HG02840 (cell line): Measurements from ENCODE around the gene HTR1D.
"Not testable (repeated sequence)": the region's sequence is repeated elsewhere in the genome, so short reads cannot be mapped to it uniquely, and the experiment has no call there.

Source experiments
- ATAC-seq: cut with Tn5 transposase; IDR thresholded peaks from one replicate; pipeline ENCODE4 v1.9.1; 2021; ENCODE audit warnings: mild to moderate bottlenecking, moderate library complexity, moderate number of reproducible peaks; ENCODE audit not compliant: unreplicated experiment, low FRiP score

The HTR1D gene

GRCh38 chr1:23217421-23218115, at the start of gene HTR1D:
TSS of gene HTR1D (minus strand) at chr1:23217502. CDS start at chr1:23194219, 23,283 bp downstream.
- no peak for ATAC-seq

- ATAC-seq = no peak
These were observed 46.1 kb upstream of the HTR1D start for GRCh38 chr1:23263380-23263887.

- not testable (repeated sequence) for ATAC-seq
These were observed 40.8 kb upstream of the HTR1D start for GRCh38 chr1:23258082-23258481.

- not testable (repeated sequence) for ATAC-seq
These were observed 40.1 kb upstream of the HTR1D start for GRCh38 chr1:23257371-23257770.

DNA sequence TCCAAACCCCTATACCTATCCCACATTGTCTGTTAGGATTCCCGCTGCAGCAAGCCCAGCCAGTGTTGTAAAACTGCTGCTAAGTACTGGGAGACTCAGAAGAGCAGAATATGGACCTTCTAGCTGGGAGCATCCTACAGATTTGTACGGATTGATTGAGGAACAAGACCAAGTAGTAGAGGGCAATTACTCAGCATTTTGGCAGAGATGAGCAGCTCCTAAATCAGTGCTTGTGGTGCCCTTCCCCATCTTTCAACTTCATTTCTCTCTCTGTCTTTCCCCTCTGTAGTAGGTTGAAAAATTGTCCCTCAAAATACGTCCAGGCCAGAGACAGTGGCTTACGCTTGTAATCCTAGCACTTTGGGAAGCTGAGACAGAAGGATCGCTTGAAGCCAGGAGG, 37.3 kb upstream of the HTR1D start:
- no peak for ATAC-seq

DNA sequence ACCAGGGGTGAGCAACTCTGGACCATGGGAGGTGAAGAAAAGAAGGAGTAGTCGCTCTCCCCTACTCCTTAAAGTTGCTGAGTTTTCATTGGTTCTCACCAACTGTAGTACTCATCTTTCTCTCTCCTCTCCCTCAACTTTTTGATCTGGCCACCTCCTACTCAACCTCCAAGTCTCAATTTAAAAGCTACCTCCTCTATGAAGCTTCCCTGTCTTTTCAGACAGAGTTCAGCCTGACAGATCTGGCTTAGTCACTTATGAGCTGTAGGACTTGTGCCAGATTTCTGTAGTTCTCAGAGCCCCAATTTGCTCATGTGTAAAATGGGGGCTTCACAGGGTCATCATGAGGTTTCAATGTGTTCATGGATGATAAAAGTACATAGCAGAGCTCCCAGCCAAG, 34.5 kb upstream of the HTR1D start:
- ATAC-seq = no peak

- ATAC-seq = no peak
These were observed 32.6 kb upstream of the HTR1D start for GRCh38 chr1:23249787-23250454.

DNA sequence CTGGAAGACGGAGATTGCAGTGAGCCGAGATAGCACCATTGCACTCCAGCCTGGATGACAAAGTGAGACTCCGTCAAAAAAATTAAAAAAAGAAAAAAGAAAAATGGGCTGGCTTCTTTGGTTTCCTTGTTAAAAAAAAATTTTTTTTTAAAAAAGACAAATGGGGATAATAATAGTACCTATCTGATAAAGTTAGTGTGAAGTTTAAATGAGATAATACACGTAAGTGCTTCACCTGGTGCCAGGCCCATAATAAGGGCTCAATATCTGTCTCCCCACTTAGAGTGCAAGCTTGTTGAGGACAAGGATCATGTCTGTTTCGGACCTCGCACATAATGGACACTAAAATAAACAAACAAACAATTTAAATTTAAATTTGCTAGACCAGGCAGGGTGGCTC, 30.0 kb upstream of the HTR1D start:
- no peak for ATAC-seq

- ATAC-seq = no peak
These were observed 29.0 kb upstream of the HTR1D start for GRCh38 chr1:23246274-23246673.

- no peak for ATAC-seq
These were observed 27.0 kb upstream of the HTR1D start for GRCh38 chr1:23244256-23244761.

DNA sequence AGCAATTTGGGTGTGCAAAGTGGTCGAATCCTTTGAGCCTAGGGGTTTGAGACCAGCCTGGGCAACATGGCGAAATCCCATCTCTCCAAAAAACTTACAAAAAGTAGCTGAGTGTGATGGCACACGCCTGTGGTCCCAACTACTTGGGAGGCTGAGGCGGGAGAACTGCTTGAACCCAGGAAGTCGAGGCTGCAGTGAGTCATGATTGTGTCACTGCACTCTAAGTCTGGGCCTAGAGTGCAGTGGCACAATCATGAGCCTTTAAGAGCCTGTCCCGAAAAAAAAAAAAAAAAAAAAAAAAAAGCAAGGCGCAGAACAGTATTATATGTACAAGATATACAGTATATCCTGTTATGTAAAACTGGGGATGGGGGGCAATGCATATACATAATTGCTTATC, 25.1 kb upstream of the HTR1D start:
- ATAC-seq = no peak

GRCh38 chr1:23239638-23240295, 22.5 kb upstream of the HTR1D start:
- no peak for ATAC-seq

- no peak for ATAC-seq
These were observed 21.3 kb upstream of the HTR1D start for GRCh38 chr1:23238565-23238964.

DNA sequence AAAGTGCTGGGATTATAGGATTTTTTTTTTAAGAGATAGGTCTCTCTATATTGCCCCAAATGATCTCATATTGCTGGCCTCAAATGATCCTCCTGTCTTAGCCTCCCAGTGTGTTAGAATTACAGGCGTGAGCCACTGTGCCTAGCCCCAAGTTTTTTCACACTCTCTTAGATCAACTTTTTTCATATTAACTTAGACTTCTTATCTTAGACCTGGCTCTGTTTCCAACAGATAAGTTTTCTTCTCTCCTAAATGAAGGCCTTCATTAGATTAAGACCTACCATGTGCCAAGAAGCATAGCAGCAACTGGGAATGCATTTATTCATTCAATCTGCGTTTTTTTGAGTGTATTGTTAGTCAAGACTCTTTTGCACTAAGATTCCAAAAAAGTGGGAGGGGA, 20.2 kb upstream of the HTR1D start:
- no peak for ATAC-seq

- no peak for ATAC-seq
These were observed 10.5 kb upstream of the HTR1D start for GRCh38 chr1:23227806-23228205.

DNA sequence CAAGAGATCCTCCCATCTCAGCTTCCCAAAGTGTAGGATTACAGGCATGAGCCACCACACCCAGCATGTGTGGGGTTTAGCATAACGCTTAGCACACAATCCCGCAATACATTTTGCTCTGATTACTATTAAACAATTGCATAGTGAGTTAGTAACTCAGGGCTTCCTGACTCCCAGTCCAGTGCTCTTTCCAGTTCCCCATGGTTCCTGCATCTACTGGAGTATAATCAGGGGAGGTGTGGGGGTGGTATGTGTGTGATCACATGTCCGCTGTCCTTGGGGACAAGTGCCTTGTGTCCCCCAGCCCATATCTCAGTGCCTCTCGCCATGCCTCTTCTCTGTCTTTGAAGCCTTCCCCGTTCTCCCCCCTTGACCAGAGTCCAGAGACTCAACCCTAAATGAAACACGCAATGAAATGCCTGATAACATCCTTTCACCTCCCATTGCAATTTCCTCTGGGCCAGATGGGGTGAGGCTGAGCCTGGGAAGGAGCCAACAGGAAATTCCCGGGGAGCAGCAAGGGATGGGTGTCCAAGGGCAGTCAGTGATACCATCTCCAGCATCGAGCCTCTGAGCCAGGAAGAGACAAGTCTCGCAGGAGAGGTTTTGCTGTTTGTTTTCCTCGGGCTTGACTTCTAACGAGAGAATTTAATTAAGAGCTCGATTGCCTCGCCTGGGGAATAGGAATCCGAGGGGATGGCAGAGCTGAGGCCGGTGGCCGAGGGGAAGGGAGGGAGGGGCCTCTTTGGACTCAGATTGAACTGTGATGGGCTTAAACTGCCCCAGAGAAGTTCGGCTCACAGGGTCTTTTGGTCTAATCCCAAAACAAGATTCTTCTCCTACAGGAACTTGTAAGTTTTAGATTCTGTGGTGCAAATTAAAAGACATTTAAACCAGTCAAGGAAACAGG, 7.7 kb upstream of the HTR1D start:
- no peak for ATAC-seq

- ATAC-seq = not testable (repeated sequence)
These were observed 6.7 kb upstream of the HTR1D start for GRCh38 chr1:23223963-23224362.

- ATAC-seq = not testable (repeated sequence)
These were observed 6.2 kb upstream of the HTR1D start for GRCh38 chr1:23223490-23223951.

GRCh38 chr1:23222742-23223141, 5.4 kb upstream of the HTR1D start:
- ATAC-seq = no peak

GRCh38 chr1:23222331-23222730, 5.0 kb upstream of the HTR1D start:
- ATAC-seq = no peak
